K562 (cell line): ENCODE data around the gene NELFA. TPM values are rescaled to one million over a fixed set of nuclear protein-coding genes. Genes with fewer than 3 reads are reported as not detected.

Experiments
- ATF4 ChIP-seq: fragments of 450-650 bp; formaldehyde crosslinking; IDR thresholded peaks from 2 replicates; pipeline ENCODE4 v1.4.0; 2022; ENCODE audit warnings: mild to moderate bottlenecking, moderate library complexity
- BMI1 ChIP-seq: fragments of 150-350 bp; IDR thresholded peaks from 2 replicates; pipeline ENCODE4 v1.6.1; 2014; ENCODE audit warnings: low read length
- CBFA2T2 ChIP-seq: fragments of 450-650 bp; conservative IDR thresholded peaks from 2 replicates; pipeline ENCODE4 v1.6.1; 2017; ENCODE audit warnings: mild to moderate bottlenecking
- CHCHD3 ChIP-seq: fragments of 250-450 bp; sonication (Bioruptor Pico); IDR thresholded peaks from 2 replicates; pipeline ENCODE4 v2.1.2; 2022; ENCODE audit warnings: mild to moderate bottlenecking
- CXXC5 ChIP-seq: fragments of 250-450 bp; sonication (Bioruptor Pico); IDR thresholded peaks from 2 replicates; pipeline ENCODE4 v1.8.0; 2022; ENCODE audit warnings: inconsistent platforms, mild to moderate bottlenecking, moderate library complexity
- ESRRA ChIP-seq: fragments of 450-650 bp; IDR thresholded peaks from 2 replicates; pipeline ENCODE4 v1.6.1; 2014; ENCODE audit warnings: low read depth, mild to moderate bottlenecking, moderate library complexity, borderline replicate concordance
- HNRNPLL ChIP-seq: fragments of 200-400 bp; formaldehyde crosslinking; IDR thresholded peaks from 2 replicates; pipeline ENCODE4 v1.6.1; 2017; ENCODE audit warnings: low read length, low read depth, mild to moderate bottlenecking; ENCODE audit not compliant: poor library complexity, severe bottlenecking
- MCM2 ChIP-seq: fragments of 450-650 bp; IDR thresholded peaks from 2 replicates; pipeline ENCODE4 v1.6.1; 2017; ENCODE audit warnings: low read depth, mild to moderate bottlenecking
- MIER1 ChIP-seq: fragments of 450-650 bp; IDR thresholded peaks from 2 replicates; pipeline ENCODE4 v1.6.1; 2016; ENCODE audit warnings: antibody characterized with exemption, mild to moderate bottlenecking, low read depth
- PTBP1 ChIP-seq: fragments of 200-400 bp; formaldehyde crosslinking; IDR thresholded peaks from 2 replicates; pipeline ENCODE4 v1.6.1; 2017; ENCODE audit warnings: low read depth, low read length
- RHOXF2B ChIP-seq: fragments of 250-450 bp; sonication (Bioruptor Pico); conservative IDR thresholded peaks from 2 replicates; pipeline ENCODE4 v1.5.1; 2021
- SIN3B ChIP-seq: fragments of 450-650 bp; IDR thresholded peaks from 2 replicates; pipeline ENCODE4 v1.6.1; 2017; ENCODE audit warnings: low read depth, mild to moderate bottlenecking, moderate library complexity
- TFAM ChIP-seq: fragments of 250-450 bp; sonication (Bioruptor Pico); conservative IDR thresholded peaks from 2 replicates; pipeline ENCODE4 v1.5.0; 2021; ENCODE audit warnings: mild to moderate bottlenecking, moderate library complexity
- VEZF1 ChIP-seq: fragments of 200-800 bp; sonication (Bioruptor generic); IDR thresholded peaks from 2 replicates; pipeline ENCODE4 v1.6.1; 2017; ENCODE audit warnings: missing genetic modification characterization, missing compliant biosample characterization
- ZBTB7A ChIP-seq: IDR thresholded peaks from 2 replicates; pipeline ENCODE4 v1.6.1; 2011; ENCODE audit warnings: low read depth, mild to moderate bottlenecking, low read length, moderate library complexity, borderline replicate concordance; ENCODE audit not compliant: control insufficient read depth
- ZNF124 ChIP-seq: sonication (generic); formaldehyde crosslinking; IDR thresholded peaks from 2 replicates; pipeline ENCODE4 v1.8.1; 2022; ENCODE audit warnings: missing genetic modification reagents
- ZNF217 ChIP-seq: sonication (generic); formaldehyde crosslinking; IDR thresholded peaks from 2 replicates; pipeline ENCODE4 v1.8.0; 2022; ENCODE audit warnings: mild to moderate bottlenecking, missing genetic modification reagents
- ZNF24 ChIP-seq: fragments of 450-650 bp; IDR thresholded peaks from 2 replicates; pipeline ENCODE4 v1.6.1; 2016
- ZNF696 ChIP-seq: fragments of 250-450 bp; sonication (Bioruptor Pico); conservative IDR thresholded peaks from 2 replicates; pipeline ENCODE4 v1.4.0; 2020; ENCODE audit warnings: mild to moderate bottlenecking, moderate library complexity
- ZNF707 ChIP-seq: fragments of 250-450 bp; sonication (Bioruptor Pico); conservative IDR thresholded peaks from 2 replicates; pipeline ENCODE4 v1.8.0; 2022; ENCODE audit warnings: inconsistent platforms, mild to moderate bottlenecking, moderate library complexity
- polyA plus RNA-seq, 8 experiments: library from polyadenylated mRNA; depleted of rRNA in 4 of 8; stranded (reverse) in 5 of 8; unstranded in 3 of 8; fragments of >200 nt; fragmentation: Nextera tagmentation in 2 of 8; fragmentation: Illumina TruSeq in 1 of 8; extraction: Ambion mirVana in 2 of 8; extraction: Trizol in 1 of 8; gene quantifications; 2 replicates each; pipeline versions ENCODE4 v1.2.1 to v1.2.3, GENCODE V29; 2011 to 2014; ENCODE audit warnings: inconsistent platforms in 1 of 8, missing spikeins in 1 of 8
- total RNA-seq, 7 experiments: library from RNA; depleted of rRNA in 6 of 7; stranded (reverse); fragments of >200 nt in 6 of 7; fragmentation: Illumina TruSeq in 2 of 7; extraction: Trizol in 2 of 7; gene quantifications; 2 replicates each; pipeline versions ENCODE4 v1.2.1 to v1.2.3, GENCODE V29; 2011 to 2021; ENCODE audit warnings: low replicate concordance in 1 of 7

Gene NELFA
- total and polyA plus RNA-seq, 9 of the 15 experiments (the other 6 are each of a cell fraction or from before 2014, with no cell fraction given) = 0.76 to 59.6 (median 14.8) TPM

- TF ChIP-seq ZNF696 (CRISPR knock-in tag) (no peak), MCM2 (no peak), PTBP1 (0 out of 2 replicates have a peak, but pooled peaks have one; percentile 80), HNRNPLL (peak; percentile 63), MIER1 (no peak), CBFA2T2 (no peak), ZNF24 (no peak), SIN3B (no peak), RHOXF2B (CRISPR knock-in tag) (no peak), BMI1 (peak; percentile 86), VEZF1 (no peak), ZBTB7A (peak; percentile 89), ATF4 (CRISPR knock-in tag) (no peak), CHCHD3 (CRISPR knock-in tag) (no peak), ZNF124 (CRISPR knock-in tag) (no peak), ZNF217 (no peak), CXXC5 (CRISPR knock-in tag) (peak; percentile 92), TFAM (CRISPR knock-in tag) (no peak), ZNF707 (CRISPR knock-in tag) (no peak), ESRRA (no peak)
Measured at GRCh38 chr4:2041239-2042130, 32.7 kb upstream of the NELFA start (continued).
